Erythroblast (primary cell): Measurements from ENCODE around the gene SCN5A.

Source experiments
- DNase-seq, 2 experiments: peaks; one replicate each; lab custom pipeline; 2025; lab: John Stamatoyannopoulos, UW
- GATA1 ChIP-seq: IDR thresholded peaks from 2 replicates; pipeline ENCODE4 v1.6.1; 2011; ENCODE audit warnings: low read depth, mild to moderate bottlenecking, control low read depth, low read length, moderate library complexity
- POLR2A ChIP-seq: IDR thresholded peaks from 2 replicates; pipeline ENCODE4 v1.6.1; 2011; ENCODE audit warnings: mild to moderate bottlenecking, low read length

Gene SCN5A

GRCh38 chr3:38554127-38554827 lies 95.2 kb downstream of the SCN5A start:
- no peak for DNase-seq
- TF ChIP-seq GATA1, result no peak
- no peak for TF ChIP-seq POLR2A

DNA sequence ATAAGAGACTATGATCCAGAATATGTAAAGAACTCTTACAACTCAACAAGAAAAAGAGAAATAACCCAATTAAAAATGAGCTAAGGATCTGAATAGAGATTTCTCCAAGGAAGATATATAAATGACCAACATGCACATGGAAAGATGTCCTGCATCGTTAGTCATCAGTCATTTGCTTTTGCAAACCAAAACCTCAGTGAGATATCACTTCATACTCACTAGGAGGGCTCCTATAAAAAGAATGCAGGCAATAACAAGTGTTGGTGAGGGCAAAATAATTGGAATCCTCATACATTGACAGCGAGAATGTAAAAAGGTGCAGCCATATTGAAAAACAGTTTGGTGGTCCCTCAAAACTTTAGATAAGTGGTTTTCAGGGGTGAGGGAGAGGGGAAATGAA lies 96.4 kb downstream of the SCN5A start:
- no peak for DNase-seq
- TF ChIP-seq POLR2A, result no peak
- TF ChIP-seq GATA1, result no peak

DNA sequence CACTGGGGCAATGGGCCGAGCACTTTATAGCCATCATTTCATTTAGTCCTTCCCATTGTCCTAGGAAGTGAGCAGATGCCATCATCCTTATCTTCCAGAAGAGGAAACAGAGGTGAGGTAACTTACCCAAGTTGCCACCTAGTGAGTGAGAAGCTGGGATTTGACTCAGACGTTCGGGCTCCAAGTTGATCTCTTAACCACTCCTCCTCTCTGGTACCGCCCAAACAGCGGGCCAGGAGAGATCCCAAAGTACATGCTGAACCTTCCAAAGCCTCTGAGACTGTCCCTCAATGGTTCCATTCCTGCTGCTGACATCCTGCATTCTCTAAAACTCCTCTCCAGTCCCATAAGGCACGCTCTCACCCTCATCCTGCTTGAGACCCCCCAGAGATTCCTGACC lies 97.1 kb downstream of the SCN5A start:
- TF ChIP-seq GATA1, result no peak
- no peak for TF ChIP-seq POLR2A
- no peak for DNase-seq

DNA sequence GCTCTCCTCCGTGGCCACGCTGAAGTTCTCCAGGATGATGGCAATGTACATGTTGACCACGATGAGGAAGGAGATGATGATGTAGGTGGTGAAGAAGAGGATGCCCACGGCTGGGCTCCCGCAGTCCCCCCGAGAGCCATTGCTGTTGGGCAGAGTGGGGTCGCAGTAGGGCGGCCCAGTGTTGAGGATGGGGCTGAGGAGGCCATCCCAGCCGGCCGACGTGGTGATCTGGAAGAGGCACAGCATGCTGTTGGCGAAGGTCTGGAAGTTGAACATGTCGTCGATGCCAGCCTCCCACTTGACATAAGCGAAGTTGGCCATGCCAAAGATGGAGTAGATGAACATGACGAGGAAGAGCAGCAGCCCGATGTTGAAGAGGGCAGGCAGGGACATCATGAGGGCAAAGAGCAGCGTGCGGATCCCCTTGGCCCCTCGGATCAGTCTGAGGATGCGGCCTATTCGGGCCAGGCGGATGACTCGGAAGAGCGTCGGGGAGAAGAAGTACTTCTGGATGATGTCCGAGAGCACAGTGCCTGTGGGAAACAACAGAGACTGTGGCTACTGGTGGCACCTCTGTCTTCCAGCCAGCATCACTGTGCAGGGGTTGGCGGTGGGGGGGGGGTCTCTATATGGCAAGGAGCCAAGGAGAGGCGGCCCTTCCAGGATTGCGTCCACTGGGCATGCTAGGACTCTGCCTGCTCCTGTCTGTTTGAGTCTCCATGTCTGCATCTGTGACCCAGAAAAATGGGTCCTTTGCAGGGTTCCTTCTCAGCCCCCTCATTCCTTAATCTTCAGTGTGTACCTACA lies 98.3 kb downstream of the SCN5A start:
- no peak for DNase-seq
- TF ChIP-seq GATA1 (no peak), POLR2A (no peak)

GRCh38 chr3:38549957-38550840 lies 99.3 kb downstream of the SCN5A start:
- TF ChIP-seq POLR2A (no peak), GATA1 (no peak)
- DNase-seq, result no peak

DNA sequence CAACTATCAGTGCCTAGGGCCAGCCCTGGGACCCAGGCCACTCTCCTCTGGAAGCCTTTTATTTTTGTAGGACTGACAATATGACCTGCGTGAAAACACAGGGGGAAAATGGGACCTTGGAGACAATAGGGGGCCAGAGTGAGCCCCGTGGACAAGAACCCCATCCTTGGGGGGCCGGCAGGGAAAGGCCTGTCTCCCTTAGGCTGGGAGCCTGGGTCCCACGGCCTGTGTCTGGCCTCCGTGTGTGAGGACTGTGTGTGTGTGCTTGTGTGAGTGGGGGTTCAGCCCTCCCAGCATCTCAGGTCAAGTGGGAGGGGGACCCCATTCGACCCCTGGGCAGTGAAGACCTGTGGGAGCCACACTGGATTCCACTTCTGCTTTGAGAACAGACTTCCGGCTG lies 100.0 kb downstream of the SCN5A start:
- TF ChIP-seq GATA1 (no peak), POLR2A (no peak)
- no peak for DNase-seq

DNA sequence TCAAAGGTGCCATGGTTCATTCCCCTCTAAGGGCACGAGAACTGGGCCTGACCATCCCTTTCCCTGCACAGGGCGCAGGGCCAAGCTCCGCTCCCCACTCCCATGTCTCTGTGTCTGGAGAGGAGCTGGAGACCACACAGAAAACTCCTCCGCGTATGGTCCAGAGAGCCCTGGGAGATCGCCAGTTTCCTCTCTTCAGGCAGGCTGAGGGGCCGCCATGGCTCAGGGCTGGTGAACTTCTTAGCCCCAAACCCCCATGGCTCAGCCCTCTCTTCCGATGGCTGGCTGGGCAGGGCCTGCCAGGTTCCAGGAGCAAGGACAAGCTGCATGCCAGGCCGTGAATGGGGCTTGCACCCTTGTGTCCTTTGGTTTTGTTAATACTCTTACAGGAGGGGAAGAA lies 100.4 kb downstream of the SCN5A start:
- DNase-seq, result no peak
- TF ChIP-seq POLR2A, result no peak
- TF ChIP-seq GATA1, result no peak

GRCh38 chr3:38548154-38548931 lies 101.1 kb downstream of the SCN5A start:
- TF ChIP-seq GATA1 (no peak), POLR2A (no peak)
- DNase-seq, result no peak

GRCh38 chr3:38545983-38546382 lies 103.5 kb downstream of the SCN5A start:
- DNase-seq, result no peak
- no peak for TF ChIP-seq GATA1
- TF ChIP-seq POLR2A, result no peak

DNA sequence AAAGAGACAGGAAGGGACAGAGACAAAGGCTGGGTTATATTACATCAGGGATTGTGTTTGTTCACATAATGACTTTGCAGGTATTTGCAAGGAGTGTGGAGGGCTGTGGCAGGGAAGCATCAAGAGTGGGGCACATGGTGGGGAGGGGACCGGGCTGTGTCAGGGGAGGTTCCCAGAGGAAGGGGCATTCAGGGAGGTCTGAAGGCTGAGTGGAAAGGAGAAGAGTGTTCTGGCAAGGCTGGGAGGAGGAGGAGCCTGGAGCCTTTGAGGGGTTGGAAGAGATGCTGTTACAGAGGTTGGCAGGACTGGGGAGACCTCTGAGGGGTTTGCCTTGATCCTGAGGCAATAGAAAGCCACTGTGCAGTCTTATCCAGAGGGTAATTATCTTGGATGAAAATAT lies 103.9 kb downstream of the SCN5A start:
- TF ChIP-seq GATA1 (no peak), POLR2A (no peak)

GRCh38 chr3:38544926-38545325 lies 104.6 kb downstream of the SCN5A start:
- DNase-seq, result no peak
- no peak for TF ChIP-seq GATA1
- TF ChIP-seq POLR2A, result no peak

More for the DNA sequence above, 103.9 kb downstream of the SCN5A start:
- no peak for DNase-seq

- DNase-seq, result no peak
- no peak for TF ChIP-seq POLR2A
- TF ChIP-seq GATA1, result no peak
Measured at GRCh38 chr3:38543586-38543985, 105.9 kb downstream of the SCN5A start.

DNA sequence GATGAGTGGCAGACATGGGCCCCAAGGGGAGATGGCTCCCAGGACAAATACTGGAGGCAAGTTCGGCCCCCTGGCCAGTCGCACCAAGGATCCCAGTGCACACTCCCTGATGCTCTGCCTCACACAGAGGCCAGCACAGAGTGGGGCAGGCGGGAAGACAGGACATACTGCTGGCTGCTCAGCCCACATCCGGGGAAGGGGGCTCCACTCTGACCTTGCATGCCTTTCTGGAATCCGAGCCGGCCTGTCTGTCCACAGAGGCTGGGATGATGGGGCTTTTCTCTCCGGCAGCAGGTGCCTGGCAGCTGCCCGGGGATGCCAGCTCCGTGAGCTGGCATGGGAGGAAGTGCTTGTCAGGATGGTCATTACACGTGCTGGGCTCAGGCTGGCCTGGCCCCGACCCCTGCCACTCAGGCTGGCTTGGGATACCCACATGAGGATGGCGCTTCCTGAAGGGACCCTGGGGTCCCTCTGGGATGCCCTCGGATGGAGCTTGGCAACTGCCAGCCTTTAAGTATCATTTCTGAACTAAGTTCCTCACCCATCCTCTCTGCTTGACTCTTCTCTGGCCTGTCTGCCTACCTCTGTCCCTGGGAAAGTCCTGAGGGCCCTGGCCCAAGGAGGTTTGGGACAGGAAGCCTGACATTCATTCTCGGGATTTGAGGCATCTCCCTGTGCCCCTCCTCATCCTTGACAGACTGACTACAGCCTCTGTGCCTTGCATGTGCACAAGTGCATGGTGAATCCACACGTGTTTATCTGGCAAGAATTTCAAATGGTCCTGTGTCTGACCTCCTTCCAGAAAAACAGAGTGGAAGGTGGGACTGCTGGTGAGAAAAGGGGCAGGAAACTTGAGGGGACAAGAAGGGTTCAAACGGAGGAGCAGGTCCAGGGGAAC lies 106.8 kb downstream of the SCN5A start:
- DNase-seq, result no peak
- TF ChIP-seq POLR2A, result no peak
- no peak for TF ChIP-seq GATA1
